T-helper 17 cell (primary cell): ENCODE measurements around the gene SRGAP1. TPM values are rescaled to one million over a fixed set of nuclear protein-coding genes. Genes with fewer than 3 reads are reported as not detected.
A peak's percentile ranks its signal among the peaks of the same experiment; 100 is the strongest.
"Not testable (repeated sequence)": the region's sequence is repeated elsewhere in the genome, so short reads cannot be mapped to it uniquely, and the experiment has no call there.

Source experiments
- ATAC-seq: fragments of 150-1000 bp; cut with Tn5 transposase; 2 replicates; pipeline ENCODE4 v1.10.0; 2021; ENCODE audit warnings: mild to moderate bottlenecking, moderate library complexity
- DNase-seq, 3 donors: peaks; one replicate each; pipeline versions ENCODE4 v3.0.0 to v3.0.0-alpha.2; 2020 to 2021
- H3K9me3 ChIP-seq: one replicate; pipeline ENCODE4 v1.7.0; 2013; ENCODE audit warnings: low read length, mild to moderate bottlenecking; ENCODE audit not compliant: control insufficient read depth, poor library complexity, severe bottlenecking
- H3K27ac Mint-ChIP-seq: one replicate; pipeline ENCODE4 v1.8.0; 2022; ENCODE audit warnings: mild to moderate bottlenecking, moderate library complexity, mixed read lengths
- H3K27me3 Mint-ChIP-seq: one replicate; pipeline ENCODE4 v1.8.0; 2022; ENCODE audit warnings: mixed read lengths
- H3K36me3 Mint-ChIP-seq: one replicate; pipeline ENCODE4 v1.8.0; 2022; ENCODE audit warnings: low read depth, mixed read lengths
- H3K4me1 Mint-ChIP-seq: one replicate; pipeline ENCODE4 v1.8.0; 2022; ENCODE audit warnings: mild to moderate bottlenecking, mixed read lengths
- H3K4me3 Mint-ChIP-seq: one replicate; pipeline ENCODE4 v1.8.0; 2022; ENCODE audit warnings: mild to moderate bottlenecking, moderate library complexity, mixed read lengths
- total RNA-seq, 4 donors: library from RNA in 2 of 4; stranded (reverse) in 2 of 4; gene quantifications; one replicate each; pipeline ENCODE4 v1.2.3 and lab custom pipeline; 2022 to 2026

The SRGAP1 gene
- total RNA-seq, 2 donors from 2014 or later, result 0.05 to 0.13 TPM

GRCh38 chr12:64010069-64010686 is 165.7 kb downstream of the SRGAP1 start:
- Mint-ChIP-seq H3K36me3 (no peaks in the 10 kb centered on the region), H3K4me1 (no peaks in the 10 kb centered on the region), H3K27me3 (peaks cover 5% of the 10 kb centered on the region), H3K27ac (no peak overlapping the region), H3K4me3 (no peak overlapping the region)
- DNase-seq, result no peak
- no peaks in the 10 kb centered on the region for H3K9me3 ChIP-seq
- no peak for ATAC-seq

GRCh38 chr12:64016521-64016920 is 172.0 kb downstream of the SRGAP1 start:
- Mint-ChIP-seq H3K27ac (no peak overlapping the region), H3K4me1 (no peaks in the 10 kb centered on the region), H3K36me3 (no peaks in the 10 kb centered on the region), H3K27me3 (peaks cover 17% of the 10 kb centered on the region), H3K4me3 (no peak overlapping the region)
- ATAC-seq (no peak), DNase-seq (no peak)
- no peaks in the 10 kb centered on the region for H3K9me3 ChIP-seq

- not testable (repeated sequence) for H3K9me3 ChIP-seq, ATAC-seq, H3K27ac Mint-ChIP-seq, H3K36me3 Mint-ChIP-seq, DNase-seq, H3K4me3 Mint-ChIP-seq, H3K4me1 Mint-ChIP-seq
- H3K27me3 Mint-ChIP-seq, result peaks cover 17% of the 10 kb centered on the region
These were observed 173.6 kb downstream of the SRGAP1 start for GRCh38 chr12:64018116-64018515.

- H3K9me3 ChIP-seq, result no peaks in the 10 kb centered on the region
- Mint-ChIP-seq H3K4me1 (no peaks in the 10 kb centered on the region), H3K27me3 (peaks cover 17% of the 10 kb centered on the region), H3K36me3 (no peaks in the 10 kb centered on the region), H3K27ac (no peak overlapping the region), H3K4me3 (no peak overlapping the region)
- DNase-seq (no peak), ATAC-seq (no peak)
These were observed 174.0 kb downstream of the SRGAP1 start for GRCh38 chr12:64018524-64018923.

GRCh38 chr12:64019101-64019500 is 174.6 kb downstream of the SRGAP1 start:
- H3K9me3 ChIP-seq, result no peaks in the 10 kb centered on the region
- ATAC-seq, result no peak
- Mint-ChIP-seq H3K4me3 (no peak overlapping the region), H3K27ac (no peak overlapping the region), H3K27me3 (peaks cover 17% of the 10 kb centered on the region), H3K4me1 (no peaks in the 10 kb centered on the region), H3K36me3 (no peaks in the 10 kb centered on the region)
- no peak for DNase-seq

- DNase-seq (no peak), ATAC-seq (no peak)
- H3K9me3 ChIP-seq, result no peaks in the 10 kb centered on the region
- H3K27ac Mint-ChIP-seq, result no peak overlapping the region
- peaks cover 17% of the 10 kb centered on the region for H3K27me3 Mint-ChIP-seq
- no peaks in the 10 kb centered on the region for H3K36me3 Mint-ChIP-seq
- no peak overlapping the region for H3K4me3 Mint-ChIP-seq
- H3K4me1 Mint-ChIP-seq, result no peaks in the 10 kb centered on the region
These were observed 175.2 kb downstream of the SRGAP1 start for GRCh38 chr12:64019654-64020053.

- Mint-ChIP-seq H3K27ac (no peak overlapping the region), H3K4me1 (peaks cover 2% of the 10 kb centered on the region), H3K27me3 (peaks cover 5% of the 10 kb centered on the region), H3K36me3 (no peaks in the 10 kb centered on the region), H3K4me3 (peak overlapping the region; percentile 67)
- DNase-seq (no peak), ATAC-seq (no peak)
- no peaks in the 10 kb centered on the region for H3K9me3 ChIP-seq
These were observed 180.9 kb downstream of the SRGAP1 start for GRCh38 chr12:64025174-64025958.

- peaks cover 2% of the 10 kb centered on the region for H3K4me1 Mint-ChIP-seq
- no peak overlapping the region for H3K4me3 Mint-ChIP-seq
- H3K27me3 Mint-ChIP-seq, result peaks cover 5% of the 10 kb centered on the region
- no peaks in the 10 kb centered on the region for H3K36me3 Mint-ChIP-seq
- no peak for DNase-seq
- ATAC-seq, result no peak
- no peak overlapping the region for H3K27ac Mint-ChIP-seq
- H3K9me3 ChIP-seq, result no peaks in the 10 kb centered on the region
These were observed 182.8 kb downstream of the SRGAP1 start for GRCh38 chr12:64027311-64027710.

- Mint-ChIP-seq H3K27me3 (peaks cover 5% of the 10 kb centered on the region), H3K36me3 (no peaks in the 10 kb centered on the region), H3K27ac (no peak overlapping the region), H3K4me3 (no peak overlapping the region), H3K4me1 (peaks cover 2% of the 10 kb centered on the region)
- no peaks in the 10 kb centered on the region for H3K9me3 ChIP-seq
- ATAC-seq, result no peak
- DNase-seq, result no peak
These were observed 184.0 kb downstream of the SRGAP1 start for GRCh38 chr12:64028541-64028940.

GRCh38 chr12:64029013-64029857 is 184.7 kb downstream of the SRGAP1 start:
- no peak overlapping the region for H3K4me3 Mint-ChIP-seq
- DNase-seq (no peak), ATAC-seq (no peak)
- peaks cover 2% of the 10 kb centered on the region for H3K4me1 Mint-ChIP-seq
- no peaks in the 10 kb centered on the region for H3K9me3 ChIP-seq
- no peak overlapping the region for H3K27ac Mint-ChIP-seq
- H3K27me3 Mint-ChIP-seq, result peaks cover 5% of the 10 kb centered on the region
- no peaks in the 10 kb centered on the region for H3K36me3 Mint-ChIP-seq

GRCh38 chr12:64030155-64030554 is 185.7 kb downstream of the SRGAP1 start:
- peaks cover 5% of the 10 kb centered on the region for H3K27me3 Mint-ChIP-seq
- ATAC-seq (no peak), DNase-seq (no peak)
- peaks cover 2% of the 10 kb centered on the region for H3K4me1 Mint-ChIP-seq
- H3K27ac Mint-ChIP-seq, result no peak overlapping the region
- H3K4me3 Mint-ChIP-seq, result no peak overlapping the region
- no peaks in the 10 kb centered on the region for H3K9me3 ChIP-seq
- H3K36me3 Mint-ChIP-seq, result no peaks in the 10 kb centered on the region

GRCh38 chr12:64034056-64034455 is 189.6 kb downstream of the SRGAP1 start:
- not testable (repeated sequence) for DNase-seq, H3K36me3 Mint-ChIP-seq, H3K27ac Mint-ChIP-seq, H3K9me3 ChIP-seq, H3K4me3 Mint-ChIP-seq, ATAC-seq, H3K27me3 Mint-ChIP-seq, H3K4me1 Mint-ChIP-seq

- ATAC-seq, result no peak
- no peaks in the 10 kb centered on the region for H3K9me3 ChIP-seq
- H3K27me3 Mint-ChIP-seq, result no peaks in the 10 kb centered on the region
- H3K4me3 Mint-ChIP-seq, result no peak overlapping the region
- H3K27ac Mint-ChIP-seq, result no peak overlapping the region
- H3K36me3 Mint-ChIP-seq, result no peaks in the 10 kb centered on the region
- no peaks in the 10 kb centered on the region for H3K4me1 Mint-ChIP-seq
- DNase-seq, result no peak
These were observed 190.5 kb downstream of the SRGAP1 start for GRCh38 chr12:64034901-64035576.
